ENCODE results near the gene SHROOM3.

DNA sequence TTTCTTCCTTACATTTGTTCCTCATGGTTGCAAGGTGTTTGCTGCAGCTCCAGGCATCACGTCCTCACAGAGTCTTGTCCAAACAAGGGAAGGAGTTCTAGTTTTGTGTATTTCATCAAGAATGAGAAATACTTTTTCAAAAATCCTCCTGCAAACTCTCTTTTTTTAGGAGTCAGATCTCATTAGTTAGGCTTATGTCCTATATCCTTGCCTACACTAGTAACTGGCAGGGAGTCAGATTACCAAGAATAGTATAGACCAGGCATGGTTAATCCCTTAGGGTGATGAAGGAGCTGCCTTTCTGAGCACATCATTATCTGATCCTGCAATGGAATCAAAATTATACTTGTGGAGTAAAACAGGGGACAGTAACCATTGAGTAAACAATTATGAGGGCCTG is 160.4 kb downstream of the SHROOM3 start:
- TF ChIP-seq, protein P1, sequence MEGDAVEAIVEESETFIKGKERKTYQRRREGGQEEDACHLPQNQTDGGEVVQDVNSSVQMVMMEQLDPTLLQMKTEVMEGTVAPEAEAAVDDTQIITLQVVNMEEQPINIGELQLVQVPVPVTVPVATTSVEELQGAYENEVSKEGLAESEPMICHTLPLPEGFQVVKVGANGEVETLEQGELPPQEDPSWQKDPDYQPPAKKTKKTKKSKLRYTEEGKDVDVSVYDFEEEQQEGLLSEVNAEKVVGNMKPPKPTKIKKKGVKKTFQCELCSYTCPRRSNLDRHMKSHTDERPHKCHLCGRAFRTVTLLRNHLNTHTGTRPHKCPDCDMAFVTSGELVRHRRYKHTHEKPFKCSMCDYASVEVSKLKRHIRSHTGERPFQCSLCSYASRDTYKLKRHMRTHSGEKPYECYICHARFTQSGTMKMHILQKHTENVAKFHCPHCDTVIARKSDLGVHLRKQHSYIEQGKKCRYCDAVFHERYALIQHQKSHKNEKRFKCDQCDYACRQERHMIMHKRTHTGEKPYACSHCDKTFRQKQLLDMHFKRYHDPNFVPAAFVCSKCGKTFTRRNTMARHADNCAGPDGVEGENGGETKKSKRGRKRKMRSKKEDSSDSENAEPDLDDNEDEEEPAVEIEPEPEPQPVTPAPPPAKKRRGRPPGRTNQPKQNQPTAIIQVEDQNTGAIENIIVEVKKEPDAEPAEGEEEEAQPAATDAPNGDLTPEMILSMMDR (conservative IDR thresholded peaks at IDR 0.05 in 1 of 2, IDR thresholded peaks at IDR 0.05 in 1 of 2; ENCODE audit: extremely low read depth in 1 of 2, insufficient read depth in 1 of 2, low read depth in 1 of 2, low read length in 2 of 2) = no peak
- TF ChIP-seq EZH2 (IDR thresholded peaks at IDR 0.05; ENCODE audit: borderline replicate concordance, low read length) = no peak

Measured in mammary epithelial cell (primary cell).